ENCODE results near the gene LAMB1. TPM values are rescaled to one million over a fixed set of nuclear protein-coding genes. Genes with fewer than 3 reads are reported as not detected.
A peak's percentile ranks its signal among the peaks of the same experiment; 100 is the strongest.

LAMB1 gene
- total and polyA plus RNA-seq, 2 of the 13 experiments (the other 11 are each of a cell fraction or from before 2014, with no cell fraction given) = 109 to 124 TPM

DNA sequence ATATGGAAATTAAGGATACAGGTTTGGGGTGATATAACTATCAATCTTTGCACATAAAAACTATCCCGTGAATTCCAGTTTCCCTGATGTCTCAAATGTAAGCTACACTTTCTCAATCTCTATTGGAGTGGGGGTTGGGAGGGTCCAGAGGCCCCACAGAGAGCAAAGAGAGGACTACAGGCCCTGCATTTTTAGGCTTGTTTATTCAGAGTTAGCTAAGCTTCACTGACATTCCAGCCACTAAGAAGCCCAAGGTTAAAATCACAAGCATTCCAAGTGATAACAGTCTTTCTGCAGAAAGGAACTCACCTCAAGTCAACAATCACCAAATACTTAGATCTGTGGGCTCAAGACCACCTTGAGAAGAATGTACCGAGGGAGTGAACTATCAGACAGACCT is 31.6 kb upstream of the LAMB1 start (continued):
- TF ChIP-seq ZNF615 (CRISPR knock-in tag; IDR thresholded peaks at IDR 0.05; ENCODE audit: borderline replicate concordance) = no peak
- TF ChIP-seq, protein P1, sequence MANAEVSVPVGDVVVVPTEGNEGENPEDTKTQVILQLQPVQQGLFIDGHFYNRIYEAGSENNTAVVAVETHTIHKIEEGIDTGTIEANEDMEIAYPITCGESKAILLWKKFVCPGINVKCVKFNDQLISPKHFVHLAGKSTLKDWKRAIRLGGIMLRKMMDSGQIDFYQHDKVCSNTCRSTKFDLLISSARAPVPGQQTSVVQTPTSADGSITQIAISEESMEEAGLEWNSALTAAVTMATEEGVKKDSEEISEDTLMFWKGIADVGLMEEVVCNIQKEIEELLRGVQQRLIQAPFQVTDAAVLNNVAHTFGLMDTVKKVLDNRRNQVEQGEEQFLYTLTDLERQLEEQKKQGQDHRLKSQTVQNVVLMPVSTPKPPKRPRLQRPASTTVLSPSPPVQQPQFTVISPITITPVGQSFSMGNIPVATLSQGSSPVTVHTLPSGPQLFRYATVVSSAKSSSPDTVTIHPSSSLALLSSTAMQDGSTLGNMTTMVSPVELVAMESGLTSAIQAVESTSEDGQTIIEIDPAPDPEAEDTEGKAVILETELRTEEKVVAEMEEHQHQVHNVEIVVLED (CRISPR knock-in tag; IDR thresholded peaks at IDR 0.05; ENCODE audit: borderline replicate concordance) = no peak; the same call in 1 of the 2 replicates
- TF ChIP-seq, protein P2, sequence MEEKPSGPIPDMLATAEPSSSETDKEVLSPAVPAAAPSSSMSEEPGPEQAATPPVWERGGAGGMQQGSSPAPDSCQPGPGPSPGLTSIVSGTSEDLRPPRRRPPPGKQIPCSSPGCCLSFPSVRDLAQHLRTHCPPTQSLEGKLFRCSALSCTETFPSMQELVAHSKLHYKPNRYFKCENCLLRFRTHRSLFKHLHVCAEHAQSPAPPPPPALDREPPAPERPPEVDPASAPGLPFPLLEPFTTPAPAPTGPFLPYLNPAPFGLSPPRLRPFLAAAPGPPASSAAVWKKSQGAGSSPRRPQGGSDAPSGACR (CRISPR knock-in tag; IDR thresholded peaks at IDR 0.05) = no peak
- TF ChIP-seq, protein P3, sequence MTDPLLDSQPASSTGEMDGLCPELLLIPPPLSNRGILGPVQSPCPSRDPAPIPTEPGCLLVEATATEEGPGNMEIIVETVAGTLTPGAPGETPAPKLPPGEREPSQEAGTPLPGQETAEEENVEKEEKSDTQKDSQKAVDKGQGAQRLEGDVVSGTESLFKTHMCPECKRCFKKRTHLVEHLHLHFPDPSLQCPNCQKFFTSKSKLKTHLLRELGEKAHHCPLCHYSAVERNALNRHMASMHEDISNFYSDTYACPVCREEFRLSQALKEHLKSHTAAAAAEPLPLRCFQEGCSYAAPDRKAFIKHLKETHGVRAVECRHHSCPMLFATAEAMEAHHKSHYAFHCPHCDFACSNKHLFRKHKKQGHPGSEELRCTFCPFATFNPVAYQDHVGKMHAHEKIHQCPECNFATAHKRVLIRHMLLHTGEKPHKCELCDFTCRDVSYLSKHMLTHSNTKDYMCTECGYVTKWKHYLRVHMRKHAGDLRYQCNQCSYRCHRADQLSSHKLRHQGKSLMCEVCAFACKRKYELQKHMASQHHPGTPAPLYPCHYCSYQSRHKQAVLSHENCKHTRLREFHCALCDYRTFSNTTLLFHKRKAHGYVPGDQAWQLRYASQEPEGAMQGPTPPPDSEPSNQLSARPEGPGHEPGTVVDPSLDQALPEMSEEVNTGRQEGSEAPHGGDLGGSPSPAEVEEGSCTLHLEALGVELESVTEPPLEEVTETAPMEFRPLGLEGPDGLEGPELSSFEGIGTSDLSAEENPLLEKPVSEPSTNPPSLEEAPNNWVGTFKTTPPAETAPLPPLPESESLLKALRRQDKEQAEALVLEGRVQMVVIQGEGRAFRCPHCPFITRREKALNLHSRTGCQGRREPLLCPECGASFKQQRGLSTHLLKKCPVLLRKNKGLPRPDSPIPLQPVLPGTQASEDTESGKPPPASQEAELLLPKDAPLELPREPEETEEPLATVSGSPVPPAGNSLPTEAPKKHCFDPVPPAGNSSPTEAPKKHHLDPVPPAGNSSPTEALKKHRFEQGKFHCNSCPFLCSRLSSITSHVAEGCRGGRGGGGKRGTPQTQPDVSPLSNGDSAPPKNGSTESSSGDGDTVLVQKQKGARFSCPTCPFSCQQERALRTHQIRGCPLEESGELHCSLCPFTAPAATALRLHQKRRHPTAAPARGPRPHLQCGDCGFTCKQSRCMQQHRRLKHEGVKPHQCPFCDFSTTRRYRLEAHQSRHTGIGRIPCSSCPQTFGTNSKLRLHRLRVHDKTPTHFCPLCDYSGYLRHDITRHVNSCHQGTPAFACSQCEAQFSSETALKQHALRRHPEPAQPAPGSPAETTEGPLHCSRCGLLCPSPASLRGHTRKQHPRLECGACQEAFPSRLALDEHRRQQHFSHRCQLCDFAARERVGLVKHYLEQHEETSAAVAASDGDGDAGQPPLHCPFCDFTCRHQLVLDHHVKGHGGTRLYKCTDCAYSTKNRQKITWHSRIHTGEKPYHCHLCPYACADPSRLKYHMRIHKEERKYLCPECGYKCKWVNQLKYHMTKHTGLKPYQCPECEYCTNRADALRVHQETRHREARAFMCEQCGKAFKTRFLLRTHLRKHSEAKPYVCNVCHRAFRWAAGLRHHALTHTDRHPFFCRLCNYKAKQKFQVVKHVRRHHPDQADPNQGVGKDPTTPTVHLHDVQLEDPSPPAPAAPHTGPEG (CRISPR knock-in tag; IDR thresholded peaks at IDR 0.05) = peak; percentile 20; the same call in 1 of the 2 replicates
- no peak for TF ChIP-seq ZNF556 (CRISPR knock-in tag; IDR thresholded peaks at IDR 0.05; ENCODE audit: borderline replicate concordance)
- TF ChIP-seq MAFF (IDR thresholded peaks at IDR 0.05; ENCODE audit: low read depth, low read length) = no peak
- no peak for TF ChIP-seq TP53 (CRISPR knock-in tag; conservative IDR thresholded peaks at IDR 0.05)
- no peak for TF ChIP-seq MAX (IDR thresholded peaks at IDR 0.05)
- no peak for TF ChIP-seq ZMAT3 (CRISPR knock-in tag; conservative IDR thresholded peaks at IDR 0.05)
- TF ChIP-seq KDM1A (CRISPR knock-in tag; IDR thresholded peaks at IDR 0.05) = no peak
- no peak for TF ChIP-seq ZNF207 (IDR thresholded peaks at IDR 0.05; ENCODE audit: borderline replicate concordance)
- TF ChIP-seq ZNF549 (CRISPR knock-in tag; IDR thresholded peaks at IDR 0.05) = no peak
- TF ChIP-seq HOXA7 (CRISPR knock-in tag; IDR thresholded peaks at IDR 0.05) = no peak
- no peak for TF ChIP-seq CBX5 (CRISPR knock-in tag; IDR thresholded peaks at IDR 0.05; ENCODE audit: borderline replicate concordance)
- 0 out of 2 replicates have a peak, but pooled peaks have one; percentile 53 for TF ChIP-seq TOE1 (CRISPR knock-in tag; IDR thresholded peaks at IDR 0.05)
- TF ChIP-seq, protein P4, sequence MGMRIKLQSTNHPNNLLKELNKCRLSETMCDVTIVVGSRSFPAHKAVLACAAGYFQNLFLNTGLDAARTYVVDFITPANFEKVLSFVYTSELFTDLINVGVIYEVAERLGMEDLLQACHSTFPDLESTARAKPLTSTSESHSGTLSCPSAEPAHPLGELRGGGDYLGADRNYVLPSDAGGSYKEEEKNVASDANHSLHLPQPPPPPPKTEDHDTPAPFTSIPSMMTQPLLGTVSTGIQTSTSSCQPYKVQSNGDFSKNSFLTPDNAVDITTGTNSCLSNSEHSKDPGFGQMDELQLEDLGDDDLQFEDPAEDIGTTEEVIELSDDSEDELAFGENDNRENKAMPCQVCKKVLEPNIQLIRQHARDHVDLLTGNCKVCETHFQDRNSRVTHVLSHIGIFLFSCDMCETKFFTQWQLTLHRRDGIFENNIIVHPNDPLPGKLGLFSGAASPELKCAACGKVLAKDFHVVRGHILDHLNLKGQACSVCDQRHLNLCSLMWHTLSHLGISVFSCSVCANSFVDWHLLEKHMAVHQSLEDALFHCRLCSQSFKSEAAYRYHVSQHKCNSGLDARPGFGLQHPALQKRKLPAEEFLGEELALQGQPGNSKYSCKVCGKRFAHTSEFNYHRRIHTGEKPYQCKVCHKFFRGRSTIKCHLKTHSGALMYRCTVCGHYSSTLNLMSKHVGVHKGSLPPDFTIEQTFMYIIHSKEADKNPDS (CRISPR knock-in tag; IDR thresholded peaks at IDR 0.05) = no peak
- TF ChIP-seq UBTF (CRISPR knock-in tag; IDR thresholded peaks at IDR 0.05) = no peak
- TF ChIP-seq CEBPG (CRISPR knock-in tag; IDR thresholded peaks at IDR 0.05) = peak; percentile 73
- TF ChIP-seq ZFP1 (CRISPR knock-in tag; IDR thresholded peaks at IDR 0.05) = 0 out of 2 replicates have a peak, but pooled peaks have one; percentile 67

Data from HepG2 (cell line).